ENCODE results near the gene SMOC2.

GRCh38 chr6:168546730-168547129, 105.7 kb downstream of the SMOC2 start:
- TF ChIP-seq SIN3A (IDR thresholded peaks at IDR 0.05; ENCODE audit: borderline replicate concordance, low read depth, low read length) (no peak), KDM1A (CRISPR knock-in tag; IDR thresholded peaks at IDR 0.05) (no peak), HOXA7 (CRISPR knock-in tag; IDR thresholded peaks at IDR 0.05) (no peak), ZNF724P (CRISPR knock-in tag; IDR thresholded peaks at IDR 0.05; ENCODE audit: borderline replicate concordance) (no peak), PTBP1 (IDR thresholded peaks at IDR 0.05; ENCODE audit: low read depth, low read length, poor library complexity, severe bottlenecking) (no peak), ZMYM3 (CRISPR knock-in tag; IDR thresholded peaks at IDR 0.05) (no peak), FOXK2 (IDR thresholded peaks at IDR 0.05) (no peak), ZNF484 (CRISPR knock-in tag; IDR thresholded peaks at IDR 0.05; ENCODE audit: borderline replicate concordance, low read depth) (no peak), RXRA (CRISPR knock-in tag; IDR thresholded peaks at IDR 0.05) (no peak), ARID2 (CRISPR knock-in tag; IDR thresholded peaks at IDR 0.05; ENCODE audit: borderline replicate concordance) (no peak), MAZ (IDR thresholded peaks at IDR 0.05; ENCODE audit: borderline replicate concordance, low read depth, low read length) (no peak), MAZ (CRISPR knock-in tag; IDR thresholded peaks at IDR 0.05; ENCODE audit: low read depth) (no peak), RAD21 (CRISPR knock-in tag; IDR thresholded peaks at IDR 0.05) (no peak)

Measured in HepG2 (cell line).